Pancreas (tissue), 10 donors: ENCODE results near the gene OR51B4. TPM values are rescaled to one million over a fixed set of nuclear protein-coding genes. Genes with fewer than 3 reads are reported as not detected.
A peak's percentile ranks its signal among the peaks of the same experiment; 100 is the strongest.

Experiments
- ATAC-seq, 4 donors: fragments of 200-7000 bp; cut with Tn5 transposase; one replicate each; pipeline versions ENCODE4 v1.8.0 to v1.9.1; 2020; ENCODE audit warnings: mild to moderate bottlenecking in 4 of 4, moderate library complexity in 4 of 4
- DNase-seq, 6 donors: peaks; one replicate each; pipeline ENCODE4 v3.0.0-alpha.2; 2020
- FAIRE-seq: peaks from 2 replicates; lab custom pipeline; 2012; peaks lifted over from hg19 to GRCh38; lab: Jason Lieb, UNC
- H3K27ac ChIP-seq, 4 donors: fragments of 200-600 bp; sonication (generic); 1 replicate in 3 of 4; 2 replicates in 1 of 4; pipeline versions ENCODE4 v1.5.0 to v1.8.0; 2020
- H3K27me3 ChIP-seq, 4 donors: fragments of 200-600 bp; one replicate each; pipeline ENCODE4 v1.8.0; 2021
- H3K36me3 ChIP-seq, 3 donors: fragments of 200-600 bp; sonication (generic) in 1 of 3; one replicate each; pipeline versions ENCODE4 v1.5.0 to v1.8.0; 2020 to 2021
- H3K4me1 ChIP-seq, 3 donors: fragments of 200-600 bp; one replicate each; pipeline ENCODE4 v1.8.0; 2021
- H3K4me3 ChIP-seq, 4 donors: fragments of 200-600 bp; sonication (generic) in 2 of 4; one replicate each; pipeline versions ENCODE4 v1.5.0 to v1.8.0; 2020 to 2021
- H3K9me3 ChIP-seq, 4 donors: fragments of 200-600 bp; one replicate each; pipeline ENCODE4 v1.8.0; 2021
- WGBS, 2 donors: extraction: QIAGEN DNeasy Blood & Tissue Kit; methylation state at CpG; one replicate each; pipeline ENCODE4 v1.1.7; 2013; 5-methylcytosine and 5-hydroxymethylcytosine counted together
- intact Hi-C, 3 donors: fragments of 100-400 bp; cut with DNase I; formaldehyde crosslinking; loops; one replicate each; pipeline versions ENCODE4 v1.11.1 to v1.14.2; 2022
- polyA plus RNA-seq, 2 donors: library from polyadenylated mRNA; stranded (reverse); fragments of 200-250 nt; gene quantifications; one replicate each; pipeline ENCODE4 v1.2.3, GENCODE V29; 2013
- total RNA-seq, 6 donors: library from RNA; stranded (reverse); fragmentation: NEBNext Ultra II Directional in 4 of 6; extraction: Animal tissue kit (Norgen Biotek cat#: 25700) in 4 of 6; gene quantifications; one replicate each; pipeline versions ENCODE4 v1.2.1 to v1.2.4, GENCODE V29; 2021 to 2023
- TF ChIP-seq, protein P1 (sequence below), 4 donors: fragments of 200-600 bp; sonication (generic) in 3 of 4; IDR thresholded peaks; one replicate each; pipeline versions ENCODE4 v1.5.0 to v1.8.0; 2021; ENCODE audit warnings: antibody characterized with exemption in 4 of 4
- donor health status: healthy with polysubstance abuse.
- donor health status: DM: no; HTN: no; CAD: no; lungs with moderate emphysema.
- donor health status: DM: no; HTN: no; CAD: no.
- donor health status: control.
- donor health status: control.
- donor health status: Bipolar disorder and iron deficiency.
- donor health status: DM: yes; HTN: yes; CAD: no.
- donor health status: DM: no; HTN: no; CAD: no.
- donor health status: DM: no; HTN: no; CAD: no.
- donor health status: DM: yes; HTN: yes; CAD: no.

The OR51B4 gene
- total and polyA plus RNA-seq, 8 donors: not detected

GRCh38 chr11:5283882-5284281 is 17.9 kb downstream of the OR51B4 start:
- TF ChIP-seq, protein P1, sequence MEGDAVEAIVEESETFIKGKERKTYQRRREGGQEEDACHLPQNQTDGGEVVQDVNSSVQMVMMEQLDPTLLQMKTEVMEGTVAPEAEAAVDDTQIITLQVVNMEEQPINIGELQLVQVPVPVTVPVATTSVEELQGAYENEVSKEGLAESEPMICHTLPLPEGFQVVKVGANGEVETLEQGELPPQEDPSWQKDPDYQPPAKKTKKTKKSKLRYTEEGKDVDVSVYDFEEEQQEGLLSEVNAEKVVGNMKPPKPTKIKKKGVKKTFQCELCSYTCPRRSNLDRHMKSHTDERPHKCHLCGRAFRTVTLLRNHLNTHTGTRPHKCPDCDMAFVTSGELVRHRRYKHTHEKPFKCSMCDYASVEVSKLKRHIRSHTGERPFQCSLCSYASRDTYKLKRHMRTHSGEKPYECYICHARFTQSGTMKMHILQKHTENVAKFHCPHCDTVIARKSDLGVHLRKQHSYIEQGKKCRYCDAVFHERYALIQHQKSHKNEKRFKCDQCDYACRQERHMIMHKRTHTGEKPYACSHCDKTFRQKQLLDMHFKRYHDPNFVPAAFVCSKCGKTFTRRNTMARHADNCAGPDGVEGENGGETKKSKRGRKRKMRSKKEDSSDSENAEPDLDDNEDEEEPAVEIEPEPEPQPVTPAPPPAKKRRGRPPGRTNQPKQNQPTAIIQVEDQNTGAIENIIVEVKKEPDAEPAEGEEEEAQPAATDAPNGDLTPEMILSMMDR (IDR thresholded peaks at IDR 0.05): no peak
- intact Hi-C loops: no loop called here
- 34 to 47% methylated on average over 1 of the region's 1 CpG for WGBS, 2 donors
- DNase-seq (no peak), FAIRE-seq (no peak), ATAC-seq (no peak)
- no peaks in the 10 kb centered on the region for H3K27me3 ChIP-seq
- no peaks in the 10 kb centered on the region for H3K9me3 ChIP-seq
- H3K4me3 ChIP-seq: no peak overlapping the region
- no peak overlapping the region for H3K27ac ChIP-seq
- H3K4me1 ChIP-seq: no peaks in the 10 kb centered on the region
- H3K36me3 ChIP-seq: no peaks in the 10 kb centered on the region

GRCh38 chr11:5283086-5283485 is 18.7 kb downstream of the OR51B4 start:
- Histone ChIP-seq H3K27ac (no peak overlapping the region), H3K9me3 (no peaks in the 10 kb centered on the region), H3K4me1 (no peaks in the 10 kb centered on the region), H3K4me3 (no peak overlapping the region), H3K27me3 (no peaks in the 10 kb centered on the region), H3K36me3 (no peaks in the 10 kb centered on the region)
- FAIRE-seq (no peak), ATAC-seq (no peak), DNase-seq (no peak)
- WGBS, 2 donors: 57 to 66% methylated on average over 3 of the region's 3 CpGs
- TF ChIP-seq, protein P1 (IDR thresholded peaks at IDR 0.05): no peak
- intact Hi-C loops: no loop called here

- DNase-seq (no peak), FAIRE-seq (no peak), ATAC-seq (no peak)
- H3K27me3 ChIP-seq: no peaks in the 10 kb centered on the region
- no peaks in the 10 kb centered on the region for H3K9me3 ChIP-seq
- WGBS, 2 donors: 76 to 79% methylated on average over 2 of the region's 2 CpGs
- H3K4me3 ChIP-seq: no peak overlapping the region
- no peak overlapping the region for H3K27ac ChIP-seq
- H3K36me3 ChIP-seq: no peaks in the 10 kb centered on the region
- TF ChIP-seq, protein P1 (IDR thresholded peaks at IDR 0.05): no peak
- H3K4me1 ChIP-seq: no peaks in the 10 kb centered on the region
- intact Hi-C loops: no loop called here
These were observed 19.1 kb downstream of the OR51B4 start for GRCh38 chr11:5282628-5283027.

- no peaks in the 10 kb centered on the region for H3K4me1 ChIP-seq
- TF ChIP-seq, protein P1 (IDR thresholded peaks at IDR 0.05): no peak
- no peak overlapping the region for H3K4me3 ChIP-seq
- FAIRE-seq (no peak), ATAC-seq (no peak), DNase-seq (no peak)
- H3K9me3 ChIP-seq: no peaks in the 10 kb centered on the region
- no peak overlapping the region for H3K27ac ChIP-seq
- no peaks in the 10 kb centered on the region for H3K27me3 ChIP-seq
- H3K36me3 ChIP-seq: no peaks in the 10 kb centered on the region
- intact Hi-C loops: no loop called here
These were observed 20.1 kb downstream of the OR51B4 start for GRCh38 chr11:5281596-5281995.

DNA sequence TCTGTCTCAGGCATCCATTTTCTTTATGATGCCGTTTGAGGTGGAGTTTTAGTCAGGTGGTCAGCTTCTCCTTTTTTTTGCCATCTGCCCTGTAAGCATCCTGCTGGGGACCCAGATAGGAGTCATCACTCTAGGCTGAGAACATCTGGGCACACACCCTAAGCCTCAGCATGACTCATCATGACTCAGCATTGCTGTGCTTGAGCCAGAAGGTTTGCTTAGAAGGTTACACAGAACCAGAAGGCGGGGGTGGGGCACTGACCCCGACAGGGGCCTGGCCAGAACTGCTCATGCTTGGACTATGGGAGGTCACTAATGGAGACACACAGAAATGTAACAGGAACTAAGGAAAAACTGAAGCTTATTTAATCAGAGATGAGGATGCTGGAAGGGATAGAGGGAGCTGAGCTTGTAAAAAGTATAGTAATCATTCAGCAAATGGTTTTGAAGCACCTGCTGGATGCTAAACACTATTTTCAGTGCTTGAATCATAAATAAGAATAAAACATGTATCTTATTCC is 21.1 kb downstream of the OR51B4 start:
- peak in 2 of 6 donors; percentile 4 to 19 for DNase-seq
- WGBS, 2 donors: 53 to 68% methylated on average over 3 of the region's 3 CpGs
- TF ChIP-seq, protein P1 (IDR thresholded peaks at IDR 0.05): no peak
- FAIRE-seq: no peak
- no peak overlapping the region for H3K27ac ChIP-seq
- H3K27me3 ChIP-seq: no peaks in the 10 kb centered on the region
- no peaks in the 10 kb centered on the region for H3K4me1 ChIP-seq
- H3K9me3 ChIP-seq: no peaks in the 10 kb centered on the region
- intact Hi-C loops: no loop called here
- ATAC-seq: peak in 3 of 4 donors; percentile 51 to 63 (median 53)
- no peaks in the 10 kb centered on the region for H3K36me3 ChIP-seq
- H3K4me3 ChIP-seq: no peak overlapping the region
